CD4-positive, alpha-beta T cell treated with Interleukin-2 at 100 ng/mL for 4 hours (primary cell): ENCODE measurements around the gene STK16.

Experiments used
- DNase-seq: peaks from one replicate; pipeline ENCODE4 v3.0.0-alpha.2; 2020; ENCODE audit warnings: low spot score

Gene STK16

DNA sequence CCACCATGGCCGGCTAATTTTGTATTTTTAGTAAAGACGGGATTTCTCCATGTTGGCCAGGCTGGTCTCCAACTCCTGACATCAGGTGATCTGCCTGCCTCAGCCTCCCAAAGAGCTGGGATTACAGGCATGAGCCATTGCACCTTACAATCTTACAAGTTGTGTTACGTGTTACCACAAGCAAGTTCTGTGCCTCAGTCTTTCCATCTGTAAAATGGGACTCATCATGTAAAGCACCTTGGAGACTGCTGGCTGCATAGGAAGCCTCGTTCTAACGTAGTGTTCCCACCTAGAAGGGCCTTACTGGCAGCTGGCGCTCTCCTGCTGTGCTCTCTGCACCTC lies 43.9 kb downstream of the STK16 start:
- DNase-seq: no peak

GRCh38 chr2:219289537-219290361 lies 44.5 kb downstream of the STK16 start:
- no peak for DNase-seq

- DNase-seq: no peak
Measured at GRCh38 chr2:219290381-219291171, 45.3 kb downstream of the STK16 start.

DNA sequence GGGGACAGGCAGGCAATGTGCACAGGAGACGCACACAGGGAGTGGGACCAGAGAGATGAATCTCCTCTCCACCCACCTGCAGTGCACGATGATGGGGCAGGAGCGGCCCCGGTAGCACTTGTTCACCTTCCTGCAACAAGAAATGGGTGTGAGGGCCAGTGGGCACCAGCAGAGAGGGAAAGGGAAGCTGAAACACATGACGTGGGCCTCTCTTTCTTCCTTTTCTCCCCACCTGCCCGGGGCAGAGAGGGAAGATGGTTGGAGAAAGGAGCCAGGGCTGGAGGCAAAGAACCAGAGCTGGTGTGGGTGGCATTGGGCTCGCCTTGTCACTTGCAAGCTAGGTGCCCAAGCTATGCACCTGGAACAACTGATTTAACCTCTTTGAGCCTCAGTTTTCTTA lies 46.1 kb downstream of the STK16 start:
- no peak for DNase-seq

DNA sequence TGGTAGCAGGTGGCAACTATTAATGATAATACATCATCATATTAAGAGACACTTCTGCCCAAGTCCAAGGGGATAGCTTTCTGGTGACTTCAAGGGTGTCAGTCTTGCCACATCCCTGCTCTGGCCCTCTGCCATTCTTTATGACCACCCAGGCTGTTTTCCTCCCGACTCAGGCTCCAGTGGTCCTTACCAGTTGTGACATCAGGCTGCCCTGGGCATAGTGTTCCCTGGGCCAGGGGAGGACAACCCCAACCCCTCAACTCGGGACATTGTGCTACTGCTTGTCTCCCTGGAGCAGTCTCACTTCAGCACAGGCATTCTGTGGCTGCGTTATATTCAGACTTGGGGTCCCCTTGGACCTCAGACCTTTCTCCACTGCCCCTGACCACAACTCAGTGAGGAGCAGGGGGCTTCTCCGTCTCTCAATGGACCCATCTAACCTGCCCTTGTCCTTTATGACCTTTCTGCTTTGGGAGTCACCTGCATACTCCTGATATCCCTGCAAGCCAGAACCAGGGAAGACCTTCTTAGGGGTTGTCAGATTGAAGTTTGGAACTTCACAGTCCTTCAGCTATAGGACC lies 46.7 kb downstream of the STK16 start:
- DNase-seq: no peak

DNA sequence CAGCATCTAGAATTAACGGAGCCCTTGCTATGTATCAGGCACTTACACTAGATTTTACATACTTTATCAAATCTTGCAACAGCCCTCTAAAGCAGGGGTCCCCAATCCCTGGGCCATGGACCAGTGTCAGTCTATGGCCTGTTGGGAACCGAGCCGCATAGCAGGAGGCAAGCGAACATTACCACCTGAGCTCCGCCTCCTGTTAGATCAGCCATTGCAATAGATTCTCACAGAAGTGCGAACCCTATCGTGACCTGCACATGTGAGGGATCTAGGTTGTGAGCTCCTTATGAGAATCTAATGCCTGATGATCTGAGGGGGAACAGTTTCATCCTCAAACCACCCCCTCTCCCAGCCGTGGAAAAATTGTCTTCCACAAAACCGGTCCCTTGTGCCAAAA lies 47.3 kb downstream of the STK16 start:
- no peak for DNase-seq

DNA sequence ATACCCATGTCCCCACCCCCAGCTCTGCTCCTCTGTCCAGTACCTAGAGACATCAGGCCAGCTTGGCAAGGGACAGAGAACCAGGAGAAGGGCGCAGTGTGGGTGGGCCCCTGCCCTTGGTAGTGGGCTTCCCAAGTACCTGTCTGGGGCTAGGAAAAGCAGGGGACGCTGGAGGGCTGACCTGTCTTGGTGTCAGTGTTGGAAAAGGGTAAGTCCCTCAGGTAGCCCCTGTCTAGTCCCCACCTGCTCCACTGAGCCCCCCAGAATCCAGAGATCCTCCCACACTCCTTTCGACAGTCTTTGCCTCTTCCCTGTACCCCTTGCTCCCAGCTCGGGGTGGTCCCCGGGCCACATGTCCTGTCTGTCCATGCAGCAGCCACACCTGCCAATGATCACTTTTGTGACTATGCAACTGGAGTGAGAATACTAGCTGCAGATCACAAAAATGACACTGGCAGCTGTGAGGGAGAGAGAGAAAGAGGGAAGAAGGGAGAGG lies 48.5 kb downstream of the STK16 start:
- DNase-seq: no peak

- DNase-seq: peak; percentile 92
Measured at GRCh38 chr2:219294356-219295351, 49.4 kb downstream of the STK16 start.

- DNase-seq: no peak
Measured at GRCh38 chr2:219296142-219296541, 50.9 kb downstream of the STK16 start.

DNA sequence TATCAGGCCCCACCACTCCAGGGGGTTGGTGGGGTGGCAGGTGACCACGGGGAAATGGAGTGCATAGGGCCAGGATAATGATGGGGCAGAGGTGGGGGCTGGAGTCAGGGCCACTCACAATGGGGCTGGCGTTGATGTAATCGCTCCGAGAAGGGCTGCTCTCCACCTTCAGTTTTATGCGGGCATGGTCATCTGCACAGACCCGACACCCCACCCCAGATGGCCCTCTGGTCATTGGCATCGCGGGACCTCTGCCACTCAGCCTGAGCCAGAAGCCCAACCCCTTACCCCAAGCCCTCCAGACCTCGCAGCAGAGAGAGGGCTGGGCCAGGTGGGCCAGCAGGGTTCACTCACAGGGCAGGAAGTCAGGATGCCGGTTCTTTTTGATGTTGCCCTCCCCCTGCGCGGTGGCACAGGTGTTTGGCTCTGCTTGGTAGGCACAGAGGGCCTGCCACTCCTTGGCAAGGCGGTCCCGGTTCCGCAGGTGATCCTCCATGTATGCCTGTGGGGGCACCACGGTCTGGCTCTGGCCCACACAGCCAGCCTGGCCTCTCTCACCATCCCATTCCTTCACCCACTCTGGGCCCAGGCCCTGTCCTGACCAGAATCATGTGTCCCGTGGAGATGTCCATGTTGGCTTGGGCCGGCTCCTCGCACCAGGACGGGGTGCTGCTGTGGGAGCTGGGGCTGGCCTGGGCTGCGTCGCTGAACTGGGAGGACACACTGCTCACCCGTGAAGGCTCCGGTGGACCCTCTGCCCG lies 51.5 kb downstream of the STK16 start:
- DNase-seq: no peak

DNA sequence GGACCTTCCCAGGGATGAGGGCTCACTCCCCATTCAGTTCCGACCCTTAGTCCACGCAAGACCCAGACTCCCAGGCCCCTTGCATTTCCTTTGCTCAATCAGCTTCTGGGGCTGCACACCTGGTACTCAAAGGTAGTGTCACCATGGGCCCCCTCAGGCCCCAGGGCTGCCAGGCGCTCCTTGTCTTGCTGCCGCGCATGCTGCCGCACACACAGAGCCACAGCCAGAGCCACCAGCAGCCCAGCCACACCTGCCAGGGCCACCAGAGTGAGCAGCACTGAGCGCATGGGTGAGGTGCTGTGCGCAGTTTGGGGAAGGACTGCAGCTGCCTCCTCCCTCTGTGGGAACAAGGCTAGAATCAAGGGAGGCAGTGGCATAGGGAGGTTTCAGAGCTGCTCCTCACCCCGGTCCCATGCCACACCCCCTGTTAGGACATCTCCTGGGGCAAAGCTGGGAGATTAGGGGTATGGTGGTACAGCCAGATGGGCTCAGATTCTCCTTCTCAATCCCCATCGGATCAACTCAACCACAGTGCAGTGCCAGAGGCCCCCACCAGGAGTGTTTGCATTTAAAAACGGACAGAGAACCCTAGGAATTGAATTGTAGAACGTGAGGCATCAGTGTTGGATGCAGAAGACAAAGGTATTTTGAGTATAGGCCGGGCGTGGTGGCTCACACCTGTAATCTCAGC lies 52.6 kb downstream of the STK16 start:
- no peak for DNase-seq

GRCh38 chr2:219298759-219299371 lies 53.6 kb downstream of the STK16 start:
- DNase-seq: peak; percentile 91

GRCh38 chr2:219299372-219299760 lies 54.1 kb downstream of the STK16 start:
- no peak for DNase-seq
